ENCODE results near the gene SLC44A5.
A peak's percentile ranks its signal among the peaks of the same experiment; 100 is the strongest.

The SLC44A5 gene

DNA sequence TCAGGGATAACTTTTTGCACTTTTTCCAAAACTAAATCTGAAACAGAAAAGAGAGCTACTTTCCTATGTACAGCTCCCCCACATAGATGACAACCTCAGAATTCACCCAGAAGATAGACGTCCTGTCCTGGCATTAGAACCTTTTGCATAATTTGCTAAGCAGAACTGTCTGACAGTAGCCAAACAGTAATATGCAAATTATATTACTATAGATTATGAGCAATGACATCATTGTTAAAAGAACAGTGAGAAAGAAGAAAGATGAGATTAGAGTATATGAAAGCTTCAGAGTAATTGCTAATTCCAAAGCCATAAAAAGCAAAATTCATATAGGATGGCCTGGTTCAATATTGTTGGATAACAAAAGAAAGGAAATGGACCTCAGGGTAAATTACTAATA, 43.7 kb downstream of the SLC44A5 start:
- Histone ChIP-seq H3K4me3 (no peak overlapping the region), H3K36me3 (no peaks in the 10 kb centered on the region), H3K9me3 (replicated peaks in 1 of 11) (no peaks in the 10 kb centered on the region), H4K20me1 (no peaks in the 10 kb centered on the region), H3K27ac (no peak overlapping the region), H3K4me2 (no peak overlapping the region), H3K4me1 (no peaks in the 10 kb centered on the region), H3K9ac (no peak overlapping the region), H3K27me3 (no peaks in the 10 kb centered on the region)
- no peak for TF ChIP-seq Cebpa-rat (IDR thresholded peaks at IDR 0.05)

DNA sequence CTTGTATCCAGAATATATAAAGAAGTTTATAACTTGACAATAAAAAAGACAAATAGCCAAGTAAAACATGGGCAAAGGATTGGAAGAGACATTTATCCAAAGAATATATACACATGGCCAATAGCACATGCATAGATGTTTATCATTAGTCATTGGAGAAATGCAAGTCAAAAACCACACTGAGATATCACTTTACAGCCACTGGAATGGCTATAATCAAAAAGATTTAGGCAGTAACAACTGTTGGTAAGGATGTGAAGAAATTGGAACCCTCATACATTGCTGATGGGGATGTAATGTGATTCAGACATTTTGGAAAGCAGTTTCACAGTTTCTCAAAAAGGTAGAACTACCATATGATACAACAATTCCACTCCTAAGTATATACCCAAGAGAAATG, 51.1 kb downstream of the SLC44A5 start:
- no peaks in the 10 kb centered on the region for H3K4me1 ChIP-seq
- no peak for TF ChIP-seq Cebpa-rat (IDR thresholded peaks at IDR 0.05)
- no peak overlapping the region for H3K27ac ChIP-seq
- H3K4me2 ChIP-seq, result no peak overlapping the region
- no peak overlapping the region for H3K9ac ChIP-seq
- H3K4me3 ChIP-seq, result no peak overlapping the region
- H4K20me1 ChIP-seq, result no peaks in the 10 kb centered on the region
- H3K27me3 ChIP-seq, result no peaks in the 10 kb centered on the region
- H3K36me3 ChIP-seq, result no peaks in the 10 kb centered on the region
- no peaks in the 10 kb centered on the region for H3K9me3 ChIP-seq (replicated peaks in 1 of 11)

DNA sequence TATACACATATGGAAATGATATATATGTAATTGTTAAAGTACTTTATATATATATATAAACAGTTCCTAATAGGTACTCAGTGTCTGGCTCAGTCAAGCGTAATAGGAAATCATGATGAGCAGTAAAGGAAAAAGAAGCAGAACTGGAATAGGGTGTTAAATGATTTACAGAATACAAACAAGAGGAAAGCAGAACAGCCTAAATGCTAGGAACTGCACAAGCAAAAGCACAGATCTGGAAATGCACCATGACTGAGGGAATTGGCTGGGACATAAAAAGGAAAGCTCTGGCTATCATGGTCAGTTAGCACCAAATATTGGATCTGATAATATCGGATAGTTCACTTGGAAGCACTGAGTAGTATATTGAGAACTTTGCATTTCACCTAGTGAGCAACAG, 51.8 kb downstream of the SLC44A5 start:
- H3K36me3 ChIP-seq, result no peaks in the 10 kb centered on the region
- no peak overlapping the region for H3K4me3 ChIP-seq

DNA sequence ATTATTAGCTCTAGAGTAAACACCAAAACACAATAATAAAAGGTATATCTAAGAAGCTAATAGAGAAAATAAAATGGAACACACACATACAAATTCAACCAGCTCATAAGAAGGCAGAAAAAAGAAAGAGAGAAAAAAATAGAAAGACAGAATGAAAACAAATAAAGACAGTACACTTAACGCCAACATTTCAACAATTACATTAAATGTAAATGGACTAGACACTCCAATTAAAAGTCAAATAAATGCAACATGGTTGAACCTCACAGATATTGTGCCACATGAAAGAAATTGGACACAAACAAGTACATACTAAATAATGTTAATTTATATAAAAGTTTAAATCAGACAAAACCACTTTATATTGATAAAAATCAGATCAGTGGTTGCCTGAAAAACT, 56.0 kb downstream of the SLC44A5 start:
- no peak overlapping the region for H3K27ac ChIP-seq
- H3K4me3 ChIP-seq, result no peak overlapping the region
- no peaks in the 10 kb centered on the region for H3K36me3 ChIP-seq
- no peak overlapping the region for H3K4me2 ChIP-seq
- H3K9ac ChIP-seq, result no peak overlapping the region
- no peaks in the 10 kb centered on the region for H3K27me3 ChIP-seq
- H4K20me1 ChIP-seq, result no peaks in the 10 kb centered on the region
- H3K4me1 ChIP-seq, result peaks cover 0 to 16% (median 0%) of the 10 kb centered on the region in 10 experiments; a peak in 5 of 20 replicates
- no peaks in the 10 kb centered on the region for H3K9me3 ChIP-seq (replicated peaks in 1 of 11)
- TF ChIP-seq Cebpa-rat (IDR thresholded peaks at IDR 0.05), result no peak

More for the DNA sequence above, 51.8 kb downstream of the SLC44A5 start:
- H3K9me3 ChIP-seq (replicated peaks in 1 of 11), result no peaks in the 10 kb centered on the region
- no peaks in the 10 kb centered on the region for H3K4me1 ChIP-seq
- H3K4me2 ChIP-seq, result no peak overlapping the region
- no peak overlapping the region for H3K27ac ChIP-seq
- H4K20me1 ChIP-seq, result no peaks in the 10 kb centered on the region
- H3K27me3 ChIP-seq, result no peaks in the 10 kb centered on the region
- TF ChIP-seq Cebpa-rat (IDR thresholded peaks at IDR 0.05), result no peak
- H3K9ac ChIP-seq, result no peak overlapping the region

DNA sequence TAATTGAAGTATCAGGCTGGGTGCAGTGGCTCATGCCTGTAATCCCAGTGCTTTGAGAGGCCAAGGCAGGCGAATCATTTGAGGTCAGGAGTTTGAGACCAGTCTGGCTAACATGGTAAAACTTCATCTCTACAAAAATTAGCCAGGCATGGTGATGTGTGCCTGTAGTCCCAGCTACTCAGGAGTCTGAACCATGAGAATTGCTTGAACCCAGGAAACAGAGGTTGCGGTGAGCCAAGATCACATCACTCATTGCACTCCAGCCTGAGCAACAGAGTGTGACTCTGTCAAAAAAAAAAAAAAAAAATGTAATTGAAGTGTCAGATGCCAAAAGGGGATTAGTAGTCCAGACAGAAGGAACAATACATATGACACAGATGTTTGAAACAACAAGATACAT, 56.7 kb downstream of the SLC44A5 start:
- Histone ChIP-seq H3K27me3 (no peaks in the 10 kb centered on the region), H4K20me1 (no peaks in the 10 kb centered on the region), H3K4me3 (no peak overlapping the region), H3K4me2 (no peak overlapping the region), H3K9me3 (replicated peaks in 1 of 11) (no peaks in the 10 kb centered on the region), H3K36me3 (no peaks in the 10 kb centered on the region), H3K27ac (no peak overlapping the region), H3K4me1 (peaks cover 0 to 16% (median 0%) of the 10 kb centered on the region in 10 experiments; a peak in 5 of 20 replicates), H3K9ac (no peak overlapping the region)
- TF ChIP-seq Cebpa-rat (IDR thresholded peaks at IDR 0.05), result no peak

DNA sequence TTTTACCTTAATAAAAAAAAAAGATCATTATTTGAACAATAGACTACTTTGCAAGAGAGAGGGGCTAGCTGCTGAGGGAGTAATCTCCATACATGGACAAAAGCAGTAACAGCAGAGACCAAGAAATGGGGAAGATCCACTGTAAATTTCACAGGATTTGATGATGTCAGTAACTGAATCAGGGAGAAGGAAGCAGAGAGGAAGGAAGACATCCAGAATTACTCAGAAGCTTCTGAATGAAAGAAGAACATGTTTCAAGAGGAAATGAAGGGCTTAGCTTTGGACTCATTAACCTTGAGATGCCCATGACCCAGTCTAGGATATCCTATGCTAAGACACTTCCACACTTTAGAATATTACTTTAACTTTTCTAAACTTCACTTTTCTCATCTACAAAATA, 60.4 kb downstream of the SLC44A5 start:
- Histone ChIP-seq H3K27ac (no peak overlapping the region), H3K4me1 (peaks cover 0 to 16% (median 0%) of the 10 kb centered on the region in 10 experiments; a peak in 5 of 20 replicates), H3K4me2 (peak overlapping the region in 2 of 11 experiments; percentile 38 to 49; a peak in 3 of 22 replicates), H3K4me3 (no peak overlapping the region), H3K36me3 (no peaks in the 10 kb centered on the region), H4K20me1 (no peaks in the 10 kb centered on the region), H3K9ac (no peak overlapping the region), H3K9me3 (replicated peaks in 1 of 11) (no peaks in the 10 kb centered on the region), H3K27me3 (no peaks in the 10 kb centered on the region)
- TF ChIP-seq Cebpa-rat (IDR thresholded peaks at IDR 0.05), result no peak

DNA sequence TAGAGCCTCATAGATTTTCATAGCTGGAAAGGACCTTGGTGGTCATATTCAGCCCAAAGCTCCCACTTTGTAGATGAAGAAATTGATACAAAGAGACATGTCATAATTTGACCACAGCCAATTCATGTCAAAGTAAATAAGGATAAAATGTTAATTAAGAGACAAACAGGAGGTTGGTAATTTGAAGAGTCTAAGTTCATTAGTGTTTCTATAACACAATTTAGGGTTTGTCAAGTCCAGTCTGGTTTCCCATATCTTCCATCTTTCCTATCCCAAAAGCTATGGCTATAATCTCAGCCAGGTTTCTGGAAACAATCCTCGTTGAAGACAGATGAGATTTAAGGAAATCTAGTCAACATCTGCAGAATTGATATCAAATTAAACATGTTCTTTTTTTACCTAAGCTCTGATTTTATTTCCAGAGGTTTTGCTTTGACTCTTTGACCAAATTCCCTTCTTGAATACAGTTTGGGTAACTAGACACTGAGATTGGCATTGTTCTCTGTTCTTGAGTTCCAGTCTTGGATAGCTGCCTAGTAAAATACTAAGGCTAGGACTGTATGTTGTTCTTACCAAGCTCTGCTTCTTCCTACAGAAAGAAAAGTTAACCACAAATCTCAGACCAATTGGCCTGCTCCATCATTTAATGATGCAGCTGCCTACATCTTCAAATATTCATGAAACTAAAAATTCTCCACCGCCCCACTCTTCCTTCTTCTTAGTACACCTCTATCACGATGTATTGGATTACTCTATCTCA, 62.0 kb downstream of the SLC44A5 start:
- Histone ChIP-seq H3K9ac (no peak overlapping the region), H3K27ac (no peak overlapping the region), H3K4me3 (no peak overlapping the region), H3K4me1 (peaks cover 0 to 16% (median 0%) of the 10 kb centered on the region in 10 experiments; a peak in 5 of 20 replicates), H4K20me1 (no peaks in the 10 kb centered on the region), H3K36me3 (no peaks in the 10 kb centered on the region), H3K27me3 (no peaks in the 10 kb centered on the region), H3K9me3 (replicated peaks in 1 of 11) (no peaks in the 10 kb centered on the region), H3K4me2 (no peak overlapping the region)
- TF ChIP-seq Cebpa-rat (IDR thresholded peaks at IDR 0.05), result no peak

DNA sequence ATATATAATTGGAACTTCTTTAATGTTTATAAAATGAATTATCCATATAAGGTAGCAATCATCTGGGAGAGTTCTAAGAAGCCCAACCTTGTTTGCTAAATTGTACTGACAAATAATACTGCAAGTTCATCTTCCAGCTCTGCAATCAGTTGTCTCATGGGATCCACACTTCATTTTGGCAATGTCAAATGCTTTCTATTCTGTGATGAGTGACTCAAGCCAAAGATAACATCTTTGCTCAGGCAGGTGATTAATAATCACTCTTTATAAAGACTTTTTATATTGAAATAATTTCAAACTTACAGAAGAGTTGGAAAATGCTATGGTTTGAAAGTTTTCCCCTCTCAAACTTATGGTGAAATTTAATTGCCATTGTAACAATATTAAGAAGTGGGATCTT, 67.2 kb downstream of the SLC44A5 start:
- H3K9ac ChIP-seq, result no peak overlapping the region
- no peaks in the 10 kb centered on the region for H3K4me1 ChIP-seq
- no peak for TF ChIP-seq Cebpa-rat (IDR thresholded peaks at IDR 0.05)
- H3K36me3 ChIP-seq, result no peaks in the 10 kb centered on the region
- no peak overlapping the region for H3K27ac ChIP-seq
- H3K9me3 ChIP-seq (replicated peaks in 1 of 11), result no peaks in the 10 kb centered on the region
- no peaks in the 10 kb centered on the region for H3K27me3 ChIP-seq
- no peaks in the 10 kb centered on the region for H4K20me1 ChIP-seq
- H3K4me2 ChIP-seq, result no peak overlapping the region
- H3K4me3 ChIP-seq, result no peak overlapping the region

DNA sequence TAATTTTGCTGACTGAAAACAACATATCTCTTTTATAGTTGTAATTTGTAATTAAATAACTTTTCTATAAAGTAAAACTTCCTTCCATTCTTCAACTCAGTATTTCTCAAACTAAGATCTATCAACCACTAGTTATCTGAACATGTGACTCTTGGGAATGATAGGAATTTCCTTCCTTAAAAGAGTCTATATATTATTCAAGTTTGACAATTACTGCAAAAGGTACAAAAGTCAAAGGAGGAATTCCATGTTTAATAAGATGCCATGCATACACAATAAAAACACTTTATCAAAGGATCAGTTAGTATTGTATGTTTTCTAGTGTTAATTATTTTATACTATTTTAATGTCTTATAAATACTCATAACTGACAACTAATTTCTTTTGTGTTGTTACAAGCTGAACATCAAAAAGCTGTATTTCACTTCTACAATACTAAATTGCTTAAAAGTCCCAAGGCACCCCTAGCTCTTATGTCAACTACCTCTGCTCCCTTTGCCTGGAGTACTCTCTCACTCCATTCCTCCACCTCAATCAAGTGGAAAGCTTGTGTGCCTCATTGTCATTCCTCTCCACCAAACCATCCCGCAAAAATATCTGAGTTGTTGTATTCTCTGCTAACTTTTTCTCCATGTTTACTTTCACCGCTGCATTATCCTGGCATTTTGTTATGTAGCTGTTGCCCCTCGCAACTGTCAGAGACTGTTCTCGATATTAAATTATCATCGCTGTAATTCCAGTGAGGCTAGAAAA, 67.9 kb downstream of the SLC44A5 start:
- Histone ChIP-seq H3K36me3 (no peaks in the 10 kb centered on the region), H3K9me3 (replicated peaks in 1 of 11) (no peaks in the 10 kb centered on the region), H3K4me3 (no peak overlapping the region), H3K27me3 (no peaks in the 10 kb centered on the region), H3K27ac (no peak overlapping the region), H4K20me1 (no peaks in the 10 kb centered on the region), H3K4me1 (no peaks in the 10 kb centered on the region), H3K9ac (no peak overlapping the region), H3K4me2 (no peak overlapping the region)
- TF ChIP-seq Cebpa-rat (IDR thresholded peaks at IDR 0.05), result no peak

Data from BLaER1 treated with 17β-estradiol and CSF1 and Interleukin-3, amounts not matched to agents 10 nM and 100 nM (cell line).